OCI-LY3 (cell line): Measurements from ENCODE around the gene ACSL6.

Source experiments
- CTCF ChIP-seq: fragments of 200-600, 300-600 bp; sonication (generic); IDR thresholded peaks from 2 replicates; pipeline ENCODE4 v1.5.1; 2014; ENCODE audit warnings: antibody characterized with exemption, low read length, low read depth
- EZH2phosphoT487 ChIP-seq: fragments of 200-600 bp; shearing (Covaris generic); IDR thresholded peaks from 2 replicates; pipeline ENCODE4 v1.6.1; 2018; ENCODE audit warnings: antibody characterized with exemption, mixed run types, low read depth

GRCh38 chr5:131973089-131973712 is 38.3 kb downstream of the ACSL6 start:
- TF ChIP-seq CTCF: no peak
- no peak for TF ChIP-seq EZH2phosphoT487
